Posterior cingulate gyrus (tissue), 11 donors: Measurements from ENCODE around the gene CCBE1.

Experiments
- DNase-seq, 10 donors: peaks; one replicate each; pipeline versions ENCODE4 v3.0.0 to v3.0.0-alpha.2; 2020 to 2021; ENCODE audit warnings: mixed read lengths in 3 of 10
- intact Hi-C: fragments of 100-400 bp; cut with DNase I; formaldehyde crosslinking; loops from one replicate; pipeline ENCODE4 v1.15.1; 2023

CCBE1 gene

GRCh38 chr18:59428018-59428417, 269.2 kb downstream of the CCBE1 start:
- peak in 3 of 10 donors; percentile 16 to 67 (median 34) for DNase-seq
- intact Hi-C loops = no loop called here

GRCh38 chr18:59426855-59427254, 270.4 kb downstream of the CCBE1 start:
- DNase-seq = no peak
- intact Hi-C loops = no loop called here

GRCh38 chr18:59423259-59423658, 274.0 kb downstream of the CCBE1 start:
- intact Hi-C loops = no loop called here

GRCh38 chr18:59420244-59420643, 277.0 kb downstream of the CCBE1 start:
- intact Hi-C loops = no loop called here
- DNase-seq = no peak

More at GRCh38 chr18:59423259-59423658, 274.0 kb downstream of the CCBE1 start:
- DNase-seq = no peak

GRCh38 chr18:59419386-59419785, 277.8 kb downstream of the CCBE1 start:
- intact Hi-C loops = no loop called here
- DNase-seq = no peak

- intact Hi-C loops = no loop called here
- DNase-seq = no peak
These were observed 280.4 kb downstream of the CCBE1 start for GRCh38 chr18:59416818-59417217.

GRCh38 chr18:59414111-59414653, 283.0 kb downstream of the CCBE1 start:
- intact Hi-C loops = no loop called here
- peak in 5 of 10 donors; percentile 13 to 87 (median 44) for DNase-seq

- intact Hi-C loops = loop anchor here (5.0 kb wide), 3 partner anchors 95 to 320 kb away; no protein-coding TSS in a partner anchor
- DNase-seq = peak; percentile 49 to 95 (median 76)
These were observed 294.7 kb downstream of the CCBE1 start for GRCh38 chr18:59402432-59403090.

GRCh38 chr18:59400407-59400806, 296.8 kb downstream of the CCBE1 start:
- DNase-seq = no peak
- intact Hi-C loops = loop anchor here (5.0 kb wide), 3 partner anchors 93 to 318 kb away; no protein-coding TSS in a partner anchor

- intact Hi-C loops = no loop called here
- DNase-seq = peak in 1 of 10 donors; percentile 55
These were observed 301.7 kb downstream of the CCBE1 start for GRCh38 chr18:59395226-59396175.

GRCh38 chr18:59393381-59393780, 303.8 kb downstream of the CCBE1 start:
- DNase-seq = no peak
- intact Hi-C loops = no loop called here

GRCh38 chr18:59388817-59389216, 308.4 kb downstream of the CCBE1 start:
- intact Hi-C loops = no loop called here

GRCh38 chr18:59387687-59388565, 309.3 kb downstream of the CCBE1 start:
- peak in 1 of 10 donors; percentile 69 for DNase-seq

More at GRCh38 chr18:59388817-59389216, 308.4 kb downstream of the CCBE1 start:
- DNase-seq = no peak

GRCh38 chr18:59386909-59387686, 310.1 kb downstream of the CCBE1 start:
- intact Hi-C loops = no loop called here
- no peak for DNase-seq

More at GRCh38 chr18:59387687-59388565, 309.3 kb downstream of the CCBE1 start:
- intact Hi-C loops = no loop called here

GRCh38 chr18:59385191-59385590, 312.0 kb downstream of the CCBE1 start:
- intact Hi-C loops = no loop called here

GRCh38 chr18:59383851-59384250, 313.4 kb downstream of the CCBE1 start:
- intact Hi-C loops = no loop called here
- DNase-seq = no peak

More at GRCh38 chr18:59385191-59385590, 312.0 kb downstream of the CCBE1 start:
- no peak for DNase-seq

- no peak for DNase-seq
- intact Hi-C loops = no loop called here
These were observed 314.8 kb downstream of the CCBE1 start for GRCh38 chr18:59382383-59382782.

GRCh38 chr18:59381949-59382348, 315.3 kb downstream of the CCBE1 start:
- intact Hi-C loops = no loop called here
- no peak for DNase-seq
